Activated CD4-positive, alpha-beta T cell treated with anti-CD3 and anti-CD28 coated beads for 4 hours (primary cell): ENCODE results near the gene KLHL3.
A peak's percentile ranks its signal among the peaks of the same experiment; 100 is the strongest.
"Not testable (repeated sequence)": the region's sequence is repeated elsewhere in the genome, so short reads cannot be mapped to it uniquely, and the experiment has no call there.

Source experiments
- DNase-seq, 2 donors: peaks; one replicate each; pipeline ENCODE4 v3.0.0-alpha.2; 2020

The KLHL3 gene

DNA sequence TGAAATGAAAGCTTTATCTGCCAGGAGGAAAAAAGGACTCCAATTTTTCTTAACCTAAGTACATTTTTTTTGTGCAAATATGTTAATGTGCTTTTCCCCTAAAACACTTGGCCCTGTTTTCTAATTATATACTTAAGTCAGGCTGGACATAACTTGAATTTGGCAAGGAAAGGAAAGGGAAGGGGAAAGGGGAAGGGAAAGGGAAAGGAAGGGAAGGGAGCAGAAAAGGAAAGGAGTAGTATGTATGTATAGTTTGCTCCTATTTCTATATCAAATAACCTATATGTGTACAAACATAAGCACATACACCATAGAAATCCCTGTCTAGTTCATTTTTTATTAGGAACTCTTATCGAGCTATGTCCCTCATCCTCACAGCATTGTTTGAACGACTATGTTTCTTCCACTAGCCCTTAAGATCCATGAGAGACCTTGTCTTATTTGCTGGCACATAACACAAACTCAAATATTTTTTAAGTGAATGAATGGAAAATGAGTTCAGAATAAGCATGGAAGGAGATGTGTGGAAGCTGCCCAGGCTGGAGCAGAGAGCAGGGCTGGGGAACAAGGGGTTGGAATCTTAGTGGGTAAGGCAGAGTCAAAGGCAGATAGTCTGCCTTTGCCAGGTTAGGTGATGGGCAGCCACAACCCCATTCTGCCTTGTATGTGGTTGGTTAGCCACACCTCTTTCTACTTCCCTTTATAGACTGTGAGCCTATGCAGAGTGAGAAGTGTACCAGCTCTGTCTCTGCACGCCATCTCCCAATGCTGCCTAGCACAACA, 70.0 kb downstream of the KLHL3 start:
- peak; percentile 4 to 7 for DNase-seq

DNA sequence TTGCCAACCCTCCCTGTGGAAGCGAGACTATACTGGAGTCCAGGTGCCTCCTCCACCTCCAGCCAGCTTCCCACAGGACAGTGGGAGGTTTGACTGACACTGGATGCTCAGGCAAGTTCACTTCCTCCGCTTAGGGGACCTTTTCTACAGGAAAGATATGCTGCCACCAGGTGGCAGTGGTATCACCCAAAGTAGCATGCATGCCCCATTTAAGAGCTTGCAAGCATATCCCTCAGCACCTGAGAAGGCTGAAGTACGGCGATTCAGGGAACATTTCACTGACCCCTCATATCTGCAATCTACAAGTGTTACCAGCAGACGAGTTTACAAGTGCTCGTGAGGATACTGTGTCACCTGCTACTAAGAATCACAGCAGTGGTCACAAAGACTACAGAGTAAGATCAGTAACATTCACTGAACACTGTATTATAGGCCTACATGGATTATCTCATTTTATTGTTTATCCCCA, 75.5 kb downstream of the KLHL3 start:
- DNase-seq, result peak; percentile 61 to 75

DNA sequence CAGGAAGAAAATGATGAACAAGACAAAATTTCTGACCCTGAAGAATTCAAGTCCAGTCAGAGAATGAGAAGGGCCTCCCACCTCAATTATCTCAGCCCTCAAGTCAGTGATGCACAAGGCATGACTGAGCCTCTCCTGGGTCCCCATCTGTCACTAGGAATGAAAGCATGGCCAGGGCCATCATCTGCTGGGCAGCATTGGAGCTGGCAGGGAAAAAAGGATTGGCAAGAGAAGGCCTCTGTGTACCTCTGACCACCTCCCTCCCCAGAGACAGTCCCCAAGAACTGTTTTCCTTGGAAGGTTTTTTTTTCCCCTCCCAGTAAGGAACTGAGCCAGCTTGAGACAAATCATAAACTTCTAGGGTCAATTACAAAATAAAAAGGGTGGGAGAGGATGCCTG, 76.7 kb downstream of the KLHL3 start:
- no peak for DNase-seq

DNA sequence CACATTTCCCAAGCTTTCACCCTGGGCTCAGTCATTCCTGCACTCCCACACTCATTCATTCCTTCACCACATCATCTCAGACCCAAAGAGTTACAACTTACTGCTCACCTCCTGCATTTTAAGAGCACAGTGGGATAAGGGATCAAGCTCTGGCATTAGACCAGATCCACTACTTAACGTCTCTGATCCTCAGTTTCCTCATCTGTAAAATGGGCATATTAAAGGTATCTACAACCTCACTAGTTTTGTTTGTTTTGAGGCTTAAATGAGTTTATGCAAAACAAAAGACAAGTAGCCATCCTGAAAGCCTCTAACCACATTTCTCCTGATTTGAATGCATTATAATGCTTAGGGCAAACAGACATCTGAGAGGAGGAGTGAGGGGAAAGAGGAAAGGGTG, 77.6 kb downstream of the KLHL3 start:
- DNase-seq, result no peak

DNA sequence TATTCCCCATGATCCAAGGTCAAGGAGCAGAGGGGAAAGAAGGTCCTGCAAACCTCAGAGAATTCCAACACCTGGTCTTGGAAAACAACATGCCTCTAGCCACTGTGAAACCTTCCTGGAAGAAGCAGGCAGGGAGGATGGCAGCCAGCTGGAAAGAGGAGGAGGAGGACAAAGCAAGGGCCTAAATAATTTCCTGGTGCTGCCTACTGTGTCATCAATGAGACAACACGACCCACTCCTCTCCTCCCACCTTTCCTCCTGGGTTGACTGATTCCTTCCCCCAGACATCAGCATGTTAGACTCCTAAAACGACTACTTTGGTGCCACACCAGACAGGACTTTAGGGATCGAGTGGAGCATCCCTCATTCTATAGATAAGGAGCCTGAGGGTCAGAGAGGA, 78.8 kb downstream of the KLHL3 start:
- no peak for DNase-seq

DNA sequence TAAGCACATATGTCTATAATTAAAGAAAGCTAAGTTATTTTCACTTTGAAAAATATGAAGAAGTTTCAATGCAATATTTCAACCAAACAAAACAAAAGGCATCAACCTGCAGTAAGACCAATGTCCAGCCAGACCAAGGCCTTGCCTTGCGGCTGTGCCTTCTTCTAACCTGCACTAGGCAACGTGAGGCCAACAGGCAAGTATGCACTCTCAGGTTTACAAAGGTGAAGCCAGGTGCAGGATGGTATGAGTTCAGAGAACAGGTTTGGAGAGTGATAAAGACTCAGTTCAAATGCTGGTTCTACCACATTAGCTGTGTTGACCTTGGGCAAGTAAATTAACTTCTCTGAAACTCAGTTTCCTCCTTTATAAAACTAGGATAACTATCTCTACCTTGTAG, 79.3 kb downstream of the KLHL3 start:
- no peak for DNase-seq

DNA sequence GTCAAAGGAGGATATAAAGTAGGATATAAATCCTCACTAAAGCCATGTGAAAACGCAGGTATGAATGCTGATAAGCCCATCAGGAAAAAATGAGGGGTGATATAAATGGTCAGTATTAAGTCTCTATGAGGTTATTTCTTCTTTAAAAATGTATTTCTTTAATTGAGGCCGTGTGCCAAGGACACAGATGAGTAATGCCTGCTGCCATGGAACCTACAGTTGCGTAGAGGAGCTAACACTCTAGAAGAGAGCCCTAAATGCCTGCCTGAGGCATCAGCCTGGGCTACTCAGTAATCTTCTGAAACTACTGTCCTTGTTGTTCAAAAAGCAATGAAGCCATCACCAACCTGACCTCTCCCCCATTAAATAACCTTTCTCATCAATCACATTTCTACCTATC, 84.9 kb downstream of the KLHL3 start:
- no peak for DNase-seq

DNA sequence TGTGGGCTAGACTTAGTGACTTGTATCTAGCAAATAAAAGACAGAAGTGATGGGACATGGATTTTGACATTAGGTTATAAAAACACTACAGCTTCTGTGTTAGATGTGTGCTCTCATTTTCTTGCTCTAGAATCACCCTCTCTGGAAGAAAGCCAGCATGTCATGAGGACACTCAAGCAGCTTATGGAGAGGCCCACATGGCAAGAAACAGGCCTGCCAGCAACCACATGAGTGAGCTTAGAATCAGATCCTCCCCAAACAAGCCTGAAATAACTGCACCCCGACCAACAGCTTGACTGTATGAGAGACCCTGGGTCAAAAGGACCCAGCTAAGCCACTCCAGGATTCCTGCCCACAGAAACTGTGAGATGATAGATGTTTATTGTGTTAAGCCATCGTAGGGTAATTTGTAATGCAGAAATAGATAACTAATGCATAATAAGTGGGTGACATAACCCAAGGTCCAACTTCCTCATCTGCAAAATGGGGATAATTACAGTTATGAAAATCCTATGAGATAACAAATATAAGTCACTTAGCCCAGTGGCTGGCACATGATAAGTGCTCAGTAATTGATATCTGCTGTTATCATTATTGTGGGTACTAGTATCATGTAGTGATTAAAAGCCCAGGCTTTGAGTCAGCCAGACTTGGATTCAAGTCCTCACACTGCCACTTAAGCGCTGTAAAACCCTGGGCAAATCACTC, 86.5 kb downstream of the KLHL3 start:
- DNase-seq, result no peak

DNA sequence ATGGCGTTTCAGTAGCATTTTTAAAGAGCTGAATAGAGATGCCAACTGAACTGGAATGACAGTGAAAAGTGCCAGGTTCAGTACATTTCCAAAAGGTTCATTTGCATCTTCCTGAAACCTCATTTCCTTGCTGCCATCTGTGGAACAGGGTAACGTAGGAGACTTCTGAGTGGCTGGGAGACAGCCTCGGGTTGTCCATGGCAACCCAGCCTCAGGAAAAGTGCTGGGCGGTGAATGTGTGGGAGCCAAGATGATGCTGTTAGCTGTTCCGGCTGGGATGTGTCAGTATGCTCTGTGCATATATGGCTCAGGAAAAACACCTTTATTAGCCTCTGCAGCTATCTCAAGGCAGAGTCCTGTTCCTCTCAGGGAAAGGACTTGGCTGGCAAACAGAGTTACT, 87.5 kb downstream of the KLHL3 start:
- no peak for DNase-seq

DNA sequence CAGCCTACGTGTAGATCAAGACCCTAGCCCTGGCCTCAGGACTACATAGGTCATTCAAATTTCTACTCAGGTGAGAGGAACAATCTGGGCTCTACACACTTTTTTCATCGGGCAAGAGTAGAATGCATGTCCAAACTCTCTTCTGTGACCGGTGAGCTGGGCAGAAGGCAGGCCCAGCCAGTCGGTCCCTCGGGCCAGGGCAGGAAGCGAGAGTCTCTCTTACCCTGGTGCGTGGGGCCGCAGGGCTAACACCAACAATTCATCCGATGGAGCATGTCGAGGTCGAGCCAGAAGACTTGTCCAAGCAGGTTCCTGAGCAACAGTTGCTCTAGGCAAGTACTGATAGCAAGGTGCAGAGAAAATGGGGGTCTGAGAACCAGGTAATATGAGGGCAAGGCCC, 88.5 kb downstream of the KLHL3 start:
- no peak for DNase-seq

DNA sequence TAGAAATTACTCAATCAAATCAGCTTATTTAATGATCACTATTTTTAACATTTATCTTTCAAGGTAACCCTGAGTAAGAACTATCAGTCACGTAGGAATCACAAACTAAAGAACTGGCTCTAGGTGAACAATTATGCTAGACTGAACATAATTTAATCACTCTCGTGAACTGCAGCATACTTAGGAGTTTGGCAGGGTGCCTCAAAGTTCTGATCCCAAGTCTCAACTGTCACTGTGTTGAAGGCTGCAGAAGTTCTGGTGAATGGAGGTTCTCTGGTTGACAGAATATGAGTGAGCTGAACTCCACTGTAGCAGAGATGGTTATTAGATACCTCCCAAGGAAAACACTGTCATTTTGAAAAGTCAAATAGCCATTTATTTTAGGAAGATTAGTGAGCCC, 89.1 kb downstream of the KLHL3 start:
- DNase-seq, result no peak

DNA sequence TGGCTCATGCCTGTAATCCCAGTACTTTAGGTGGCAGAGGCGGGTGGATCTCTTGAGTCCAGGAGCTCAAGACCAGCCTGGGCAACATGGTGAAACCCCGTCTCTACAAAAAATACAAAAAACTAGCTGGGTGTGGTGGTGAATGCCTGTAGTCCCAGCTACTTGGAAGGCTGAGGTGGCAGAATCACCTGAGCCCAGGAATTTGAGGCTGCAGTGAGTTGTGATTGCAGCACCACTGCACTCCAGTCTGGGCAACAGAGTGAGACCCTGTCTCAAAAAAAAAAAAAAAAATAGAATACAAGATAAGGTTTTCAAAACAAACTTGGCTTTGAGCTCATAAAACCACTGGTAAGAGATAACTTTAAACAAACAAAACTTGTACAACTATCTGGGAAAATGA, 92.8 kb downstream of the KLHL3 start:
- not testable (repeated sequence) for DNase-seq

DNA sequence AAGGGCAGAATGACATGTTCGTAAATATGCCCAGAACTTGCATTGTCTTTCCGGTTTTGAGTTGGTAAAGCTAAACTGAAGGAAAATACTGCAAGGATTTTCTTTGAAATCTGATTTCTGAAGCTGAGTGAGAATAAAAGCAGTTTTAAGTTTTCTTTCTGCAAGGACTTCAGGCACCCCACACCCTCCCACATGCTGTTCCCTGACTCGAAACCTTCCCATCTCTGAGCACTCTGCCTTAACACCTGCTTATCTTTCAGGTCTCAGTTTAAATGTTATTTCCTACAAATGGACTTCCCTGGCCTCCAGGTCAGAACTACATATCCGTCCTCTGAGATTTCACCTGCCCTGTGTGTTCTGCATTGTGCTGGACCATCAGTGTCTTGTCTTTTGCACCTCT, 93.8 kb downstream of the KLHL3 start:
- DNase-seq, result no peak

DNA sequence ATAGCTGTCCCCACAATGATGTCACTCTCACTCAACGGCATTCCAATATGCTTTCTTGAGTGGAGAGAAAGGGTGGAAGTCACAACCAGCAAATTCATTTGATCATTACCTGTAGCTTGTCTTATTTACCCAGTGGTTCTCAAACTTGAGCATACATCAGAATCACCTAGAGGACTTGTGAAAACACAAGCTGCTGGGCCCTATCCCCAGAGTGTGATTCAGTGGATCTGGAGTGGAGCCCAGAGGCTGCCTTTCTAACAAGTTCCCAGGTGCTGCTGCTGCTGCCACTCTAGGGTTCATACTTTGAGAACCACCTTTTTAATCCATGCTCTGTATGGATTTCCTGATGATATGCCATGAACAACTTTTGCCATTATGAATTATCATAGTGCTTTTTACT, 94.7 kb downstream of the KLHL3 start:
- no peak for DNase-seq

DNA sequence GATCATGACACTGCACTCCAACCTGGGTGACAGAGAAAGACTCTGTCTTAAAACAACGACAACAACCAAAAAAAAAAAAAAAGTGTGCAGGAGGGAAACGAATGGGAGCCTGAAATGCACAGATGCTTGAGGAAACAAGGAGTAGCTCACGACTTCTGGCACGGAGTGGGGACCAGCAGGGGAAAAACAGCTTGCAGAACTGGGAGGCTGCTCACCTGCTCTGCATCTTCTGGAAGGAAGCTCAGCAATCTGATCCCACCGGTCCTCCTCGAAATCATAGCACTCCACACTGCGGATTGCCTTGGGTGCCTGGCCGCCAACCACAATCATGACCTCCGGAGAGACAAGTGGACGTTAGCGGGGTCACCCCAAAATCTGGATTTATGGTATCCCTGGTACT, 96.2 kb downstream of the KLHL3 start:
- no peak for DNase-seq

DNA sequence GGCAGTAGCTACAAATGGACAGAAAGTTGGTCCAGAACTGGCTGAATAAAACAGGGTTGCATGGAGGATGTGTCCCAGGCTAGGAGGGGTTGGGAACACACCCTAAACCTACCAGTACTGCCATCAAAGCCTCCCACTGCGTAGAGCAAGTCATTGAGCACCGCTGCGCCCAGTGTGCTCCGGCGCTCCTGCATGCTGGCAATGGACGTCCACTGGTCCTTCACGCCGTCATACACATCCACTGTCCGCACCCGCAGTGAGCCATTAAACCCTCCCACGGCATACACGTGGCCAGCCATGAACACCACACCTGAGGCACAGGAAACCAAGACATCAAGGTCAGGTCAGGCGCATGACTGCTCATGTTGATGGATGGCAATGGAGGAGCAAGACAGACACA, 97.0 kb downstream of the KLHL3 start:
- no peak for DNase-seq

DNA sequence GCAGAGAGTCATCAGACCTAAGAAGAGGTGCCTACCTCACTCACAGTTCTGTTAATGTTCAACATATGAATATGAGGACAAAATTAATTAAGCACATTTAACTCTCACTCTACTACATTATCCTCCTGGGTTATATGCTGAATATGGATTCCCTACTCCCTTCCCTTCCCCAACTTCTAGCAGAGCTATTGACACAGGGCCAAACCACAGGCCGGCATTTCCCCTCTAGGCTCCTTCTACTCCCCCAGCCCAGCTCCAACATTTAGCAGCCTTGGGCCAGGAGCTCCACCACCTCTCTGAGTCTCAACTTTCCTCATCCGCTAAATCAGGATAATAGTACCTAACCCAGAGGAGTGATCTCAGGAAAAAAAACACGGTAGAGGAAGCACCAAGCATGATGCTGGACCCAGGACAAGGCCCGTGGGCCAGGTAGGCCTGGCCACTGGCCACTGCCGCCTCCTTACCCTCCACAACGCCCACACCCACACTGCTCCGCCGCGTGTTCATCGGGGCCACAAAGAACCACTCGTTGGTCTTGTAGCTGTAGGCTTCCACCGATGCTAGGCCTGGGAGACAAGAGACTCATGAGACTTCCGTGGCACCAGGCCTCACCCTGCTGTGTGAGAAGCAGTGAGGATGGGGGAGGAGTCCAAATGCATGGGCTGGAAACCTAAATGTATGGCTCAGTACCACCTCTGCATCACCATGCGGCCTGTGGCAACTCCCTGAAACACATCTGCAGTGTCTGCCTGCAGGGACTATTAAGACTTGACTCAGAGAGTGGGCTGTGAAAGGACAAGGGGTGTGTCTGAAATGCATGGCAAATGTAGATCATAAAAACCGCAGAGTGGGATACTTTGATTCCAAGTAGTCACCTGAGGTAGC, 98.8 kb downstream of the KLHL3 start:
- DNase-seq, result no peak

DNA sequence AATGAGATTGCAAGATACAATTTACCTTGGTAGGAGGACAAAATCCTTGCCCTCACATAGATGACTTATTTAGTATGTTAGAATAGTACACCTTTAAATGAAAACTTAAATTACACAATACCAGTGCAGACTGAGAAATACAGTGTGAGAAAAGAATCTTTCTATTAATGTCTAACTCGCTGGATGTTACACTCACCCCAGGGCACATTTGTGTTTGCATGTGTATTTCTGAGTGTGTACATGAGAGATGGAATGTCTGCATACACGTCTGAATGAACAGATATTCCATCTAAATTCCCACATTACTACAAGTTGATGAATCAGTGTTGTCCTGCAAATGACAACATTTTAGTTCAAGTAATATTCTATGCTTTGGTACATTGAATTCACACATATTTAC, 99.8 kb downstream of the KLHL3 start:
- DNase-seq, result no peak

DNA sequence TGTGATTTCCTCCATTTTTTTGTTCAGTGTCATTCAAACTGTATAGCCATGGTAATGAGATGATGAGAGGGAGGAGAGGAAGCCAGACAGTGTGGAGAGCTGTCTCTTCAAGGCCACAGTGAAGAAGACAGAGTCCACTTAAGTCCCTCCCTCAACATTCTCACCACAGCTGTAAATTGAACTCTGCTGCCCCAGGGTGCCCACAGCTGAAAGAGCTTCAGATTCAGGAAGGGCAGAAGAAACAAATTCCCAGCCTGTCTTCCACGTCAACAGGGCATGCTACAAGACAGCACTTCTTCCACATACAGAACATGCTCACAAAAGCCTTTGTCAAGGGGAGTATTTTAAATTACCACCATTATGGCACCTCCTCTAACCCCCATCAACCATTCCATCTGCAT, 100.4 kb downstream of the KLHL3 start:
- no peak for DNase-seq

DNA sequence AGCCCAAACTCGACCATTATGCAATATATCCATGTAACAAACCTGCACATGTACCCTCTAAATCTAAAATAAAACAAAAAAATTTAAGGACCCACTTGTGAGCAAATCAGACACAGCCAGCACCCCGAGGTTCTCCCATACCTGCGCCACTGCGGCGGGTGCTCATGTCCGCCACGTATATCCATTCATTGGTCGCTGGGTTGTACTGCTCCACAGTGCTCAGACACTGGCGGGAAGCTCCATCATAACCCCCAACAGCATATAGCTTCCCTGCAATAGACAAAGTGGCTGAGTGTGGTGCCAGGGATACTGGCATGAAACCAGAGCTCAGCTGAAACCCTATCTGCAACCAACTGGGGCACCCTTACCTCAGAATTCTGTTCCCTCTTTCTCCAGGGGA, 102.0 kb downstream of the KLHL3 start:
- no peak for DNase-seq

DNA sequence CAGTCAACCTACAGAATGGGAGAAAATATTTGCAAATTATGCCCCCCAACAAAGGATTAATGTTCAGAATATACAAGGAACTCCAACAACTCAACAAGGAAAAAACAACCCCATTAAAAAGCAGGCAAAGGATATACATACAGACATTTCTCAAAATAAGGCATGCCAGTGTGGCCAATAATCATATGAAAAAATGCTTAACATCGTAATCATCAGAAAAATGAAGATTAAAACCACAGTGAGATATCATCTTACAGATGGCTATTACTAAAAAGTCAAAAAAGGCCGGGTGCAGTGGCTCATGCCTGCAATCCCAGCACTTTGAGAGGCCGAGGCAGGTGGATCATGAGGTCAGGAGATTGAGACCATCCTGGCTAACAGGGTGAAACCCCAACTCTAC, 103.2 kb downstream of the KLHL3 start:
- DNase-seq, result no peak

DNA sequence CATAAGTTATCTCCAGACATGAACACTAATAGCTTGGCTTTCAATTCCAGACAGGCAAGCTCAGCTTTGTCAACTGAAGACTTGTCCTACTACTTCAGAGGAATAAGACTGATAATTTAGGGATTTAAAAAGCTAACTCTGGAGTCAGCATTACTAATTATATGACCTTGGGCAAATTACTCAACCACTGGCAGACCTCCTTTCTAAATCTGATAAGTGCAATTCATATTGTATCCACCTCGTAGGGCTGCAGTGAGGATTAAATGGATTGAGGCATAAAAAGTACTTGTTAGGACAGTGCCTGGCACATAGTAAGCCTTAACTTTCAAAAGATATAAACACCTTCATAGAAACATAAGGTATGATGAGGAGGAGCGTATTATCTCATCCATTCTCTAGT, 104.4 kb downstream of the KLHL3 start:
- no peak for DNase-seq

DNA sequence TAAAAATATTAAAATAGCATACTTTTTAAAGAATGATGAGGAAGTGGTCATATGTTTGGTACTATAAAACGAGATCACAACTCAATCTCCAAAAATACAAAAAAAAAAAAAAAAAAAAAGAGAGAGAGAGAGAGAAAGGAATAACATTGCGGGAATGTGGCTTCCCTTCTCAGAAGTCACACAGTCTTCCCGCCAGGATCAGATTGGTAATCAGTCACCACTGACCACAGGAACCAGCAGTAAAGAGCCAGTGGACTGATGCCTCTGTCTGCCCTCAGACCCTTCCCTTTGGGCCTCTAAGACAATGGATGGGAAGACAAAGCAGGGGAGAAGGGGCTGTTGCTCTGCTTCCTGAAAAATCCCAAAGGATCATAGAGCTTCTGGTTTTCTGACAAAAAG, 104.9 kb downstream of the KLHL3 start:
- no peak for DNase-seq
